Activated CD8-positive, alpha-beta T cell treated with anti-CD3 and anti-CD28 coated beads for 36 hours (primary cell): ENCODE data around the gene MYO16. TPM values are rescaled to one million over a fixed set of nuclear protein-coding genes. Genes with fewer than 3 reads are reported as not detected.
A peak's percentile ranks its signal among the peaks of the same experiment; 100 is the strongest.

Source experiments
- ATAC-seq: fragments of 200-7000 bp; cut with Tn5 transposase; one replicate; pipeline ENCODE4 v1.10.0; 2021; ENCODE audit warnings: mild to moderate bottlenecking, moderate library complexity
- CTCF ChIA-PET: fragments of 350-600 bp; sonication (Branson Sonifier 250); formaldehyde crosslinking; loops from one replicate; lab custom pipeline; 2021; ENCODE audit warnings: antibody characterized with exemption; lab: Charles Lee
- POLR2A ChIA-PET: fragments of 350-600 bp; sonication (Branson Sonifier 250); formaldehyde crosslinking; loops from one replicate; lab custom pipeline; 2021; ENCODE audit warnings: antibody characterized with exemption; lab: Charles Lee
- DNase-seq: peaks from one replicate; pipeline ENCODE4 v3.0.0-alpha.2; 2020
- H3K27ac Mint-ChIP-seq: one replicate; pipeline ENCODE4 v1.8.0; 2021; ENCODE audit warnings: mild to moderate bottlenecking, mixed read lengths
- H3K27me3 Mint-ChIP-seq: one replicate; pipeline ENCODE4 v1.8.0; 2021; ENCODE audit warnings: mixed read lengths
- H3K36me3 Mint-ChIP-seq: one replicate; pipeline ENCODE4 v1.8.0; 2021; ENCODE audit warnings: low read depth, mixed read lengths
- H3K4me1 Mint-ChIP-seq: one replicate; pipeline ENCODE4 v1.8.0; 2021; ENCODE audit warnings: low read depth, mixed read lengths
- H3K4me3 Mint-ChIP-seq: one replicate; pipeline ENCODE4 v1.8.0; 2021; ENCODE audit warnings: mild to moderate bottlenecking, moderate library complexity, mixed read lengths
- H3K9me3 Mint-ChIP-seq: one replicate; pipeline ENCODE4 v1.8.0; 2021; ENCODE audit warnings: mixed read lengths
- CTCF ChIP-seq: fragments of 200-600 bp; IDR thresholded peaks from one replicate; pipeline ENCODE4 v1.8.0; 2022; ENCODE audit warnings: antibody characterized with exemption, mild to moderate bottlenecking
- intact Hi-C: fragments of 100-400 bp; cut with micrococcal nuclease; formaldehyde crosslinking; loops from one replicate; pipeline ENCODE4 v1.10.0; 2022
- total RNA-seq, 2 experiments: library from RNA; stranded (reverse); gene quantifications; one replicate each; pipeline ENCODE4 v1.2.3, GENCODE V29; 2021

The MYO16 gene
- total RNA-seq, 2 experiments from 2014 or later: not detected

GRCh38 chr13:109162248-109163036, 533.0 kb downstream of the MYO16 start:
- CTCF ChIA-PET: interaction anchor here (0.8 to 1.4 kb wide), 2 partner anchors 10 to 201 kb away, joined by 3 to 6 read pairs; no protein-coding TSS in a partner anchor
- Mint-ChIP-seq H3K27me3 (peaks cover 8% of the 10 kb centered on the region), H3K9me3 (no peaks in the 10 kb centered on the region), H3K36me3 (no peaks in the 10 kb centered on the region), H3K4me1 (peaks cover 11% of the 10 kb centered on the region), H3K4me3 (no peak overlapping the region), H3K27ac (peak overlapping the region; percentile 57)
- DNase-seq: peak; percentile 71
- no peak for TF ChIP-seq CTCF
- intact Hi-C loops: no loop called here
- POLR2A ChIA-PET: no interaction called here
- peak; percentile 97 for ATAC-seq

GRCh38 chr13:109163037-109163379, 533.6 kb downstream of the MYO16 start:
- peaks cover 8% of the 10 kb centered on the region for H3K27me3 Mint-ChIP-seq
- no peak overlapping the region for H3K27ac Mint-ChIP-seq
- peaks cover 11% of the 10 kb centered on the region for H3K4me1 Mint-ChIP-seq
- H3K36me3 Mint-ChIP-seq: no peaks in the 10 kb centered on the region
- H3K4me3 Mint-ChIP-seq: no peak overlapping the region
- POLR2A ChIA-PET: no interaction called here
- DNase-seq (no peak), ATAC-seq (no peak)
- intact Hi-C loops: no loop called here
- no peak for TF ChIP-seq CTCF
- CTCF ChIA-PET: interaction anchor here (0.8 to 1.4 kb wide), 2 partner anchors 10 to 201 kb away, joined by 3 to 6 read pairs; no protein-coding TSS in a partner anchor
- H3K9me3 Mint-ChIP-seq: no peaks in the 10 kb centered on the region

GRCh38 chr13:109165417-109165904, 536.0 kb downstream of the MYO16 start:
- no peak overlapping the region for H3K27ac Mint-ChIP-seq
- no peaks in the 10 kb centered on the region for H3K9me3 Mint-ChIP-seq
- no peak overlapping the region for H3K4me3 Mint-ChIP-seq
- peaks cover 11% of the 10 kb centered on the region for H3K4me1 Mint-ChIP-seq
- CTCF ChIA-PET: no interaction called here
- ATAC-seq: no peak
- H3K36me3 Mint-ChIP-seq: no peaks in the 10 kb centered on the region
- DNase-seq: no peak
- intact Hi-C loops: no loop called here
- POLR2A ChIA-PET: no interaction called here
- TF ChIP-seq CTCF: no peak
- peaks cover 8% of the 10 kb centered on the region for H3K27me3 Mint-ChIP-seq

- H3K9me3 Mint-ChIP-seq: no peaks in the 10 kb centered on the region
- ChIA-PET POLR2A (no interaction called here), CTCF (no interaction called here)
- H3K4me3 Mint-ChIP-seq: no peak overlapping the region
- no peak overlapping the region for H3K27ac Mint-ChIP-seq
- H3K36me3 Mint-ChIP-seq: no peaks in the 10 kb centered on the region
- ATAC-seq (no peak), DNase-seq (no peak)
- peaks cover 9% of the 10 kb centered on the region for H3K4me1 Mint-ChIP-seq
- TF ChIP-seq CTCF: no peak
- peaks cover 8% of the 10 kb centered on the region for H3K27me3 Mint-ChIP-seq
- intact Hi-C loops: no loop called here
Measured at GRCh38 chr13:109166804-109167203, 537.4 kb downstream of the MYO16 start.

- CTCF ChIA-PET: no interaction called here
- intact Hi-C loops: no loop called here
- ATAC-seq (no peak), DNase-seq (no peak)
- no peaks in the 10 kb centered on the region for H3K9me3 Mint-ChIP-seq
- no peak overlapping the region for H3K4me3 Mint-ChIP-seq
- POLR2A ChIA-PET: no interaction called here
- H3K27ac Mint-ChIP-seq: no peak overlapping the region
- peaks cover 2% of the 10 kb centered on the region for H3K27me3 Mint-ChIP-seq
- H3K36me3 Mint-ChIP-seq: no peaks in the 10 kb centered on the region
- H3K4me1 Mint-ChIP-seq: no peaks in the 10 kb centered on the region
- TF ChIP-seq CTCF: no peak
Measured at GRCh38 chr13:109172136-109172535, 542.7 kb downstream of the MYO16 start.
